K562 (cell line): Measurements from ENCODE around the gene TOM1L1. TPM values are rescaled to one million over a fixed set of nuclear protein-coding genes. Genes with fewer than 3 reads are reported as not detected.

Experiments used
- BCOR ChIP-seq: fragments of 450-650 bp; IDR thresholded peaks from 2 replicates; pipeline ENCODE4 v1.6.1; 2016
- CCNT2 ChIP-seq: IDR thresholded peaks from 2 replicates; pipeline ENCODE4 v1.6.1; 2011; ENCODE audit warnings: borderline replicate concordance, low read depth, mild to moderate bottlenecking, moderate library complexity, mixed read lengths, low read length; ENCODE audit not compliant: insufficient read length; ENCODE audit errors: extremely low read depth
- CTCF ChIP-seq, 3 experiments: IDR thresholded peaks in 2 of 3; conservative IDR thresholded peaks in 1 of 3; 2 replicates each; pipeline ENCODE4 v1.5.1; 2011 to 2012; ENCODE audit warnings: low read length in 3 of 3, mild to moderate bottlenecking in 3 of 3, control low read depth in 2 of 3, improper control_type of control experiment in 1 of 3, inconsistent platforms in 1 of 3, low read depth in 1 of 3, mixed read lengths in 1 of 3, moderate library complexity in 1 of 3; ENCODE audit not compliant: insufficient read depth in 2 of 3
- HNRNPLL ChIP-seq: fragments of 200-400 bp; formaldehyde crosslinking; IDR thresholded peaks from 2 replicates; pipeline ENCODE4 v1.6.1; 2017; ENCODE audit warnings: low read length, low read depth, mild to moderate bottlenecking; ENCODE audit not compliant: poor library complexity, severe bottlenecking
- POLR2A ChIP-seq: fragments of 450-650 bp; conservative IDR thresholded peaks from 2 replicates; pipeline ENCODE4 v1.6.1; 2016
- RB1 ChIP-seq: fragments of 450-650 bp; IDR thresholded peaks from 2 replicates; pipeline ENCODE4 v1.6.1; 2017; ENCODE audit warnings: low read depth, mild to moderate bottlenecking
- SAFB ChIP-seq: fragments of 200-400 bp; formaldehyde crosslinking; IDR thresholded peaks from 2 replicates; pipeline ENCODE4 v1.6.1; 2017; ENCODE audit warnings: low read depth, low read length, borderline replicate concordance
- SMARCA4 ChIP-seq: fragments of 450-650 bp; IDR thresholded peaks from 2 replicates; pipeline ENCODE4 v1.6.1; 2016
- ZFP30 ChIP-seq: fragments of 250-450 bp; sonication (Bioruptor Pico); IDR thresholded peaks from 2 replicates; pipeline ENCODE4 v1.8.0; 2022; ENCODE audit warnings: moderate library complexity, mild to moderate bottlenecking, inconsistent platforms, borderline replicate concordance
- ZNF146 ChIP-seq: IDR thresholded peaks from one replicate; pipeline ENCODE4 v1.6.1; 2018; ENCODE audit warnings: missing compliant biosample characterization; ENCODE audit not compliant: unreplicated experiment
- ZNF23 ChIP-seq: fragments of 250-450 bp; sonication (Bioruptor Pico); IDR thresholded peaks from 2 replicates; pipeline ENCODE4 v1.4.0; 2020; ENCODE audit warnings: mild to moderate bottlenecking
- ZNF512 ChIP-seq: IDR thresholded peaks from 2 replicates; pipeline ENCODE4 v1.6.1; 2016; ENCODE audit warnings: missing genetic modification characterization, missing compliant biosample characterization
- ZNF644 ChIP-seq: fragments of 200-800 bp; sonication (Bioruptor generic); IDR thresholded peaks from 2 replicates; pipeline ENCODE4 v1.6.1; 2016; ENCODE audit warnings: low read depth, missing genetic modification characterization, missing compliant biosample characterization
- ZNF699 ChIP-seq: fragments of 250-450 bp; sonication (Bioruptor Pico); IDR thresholded peaks from 2 replicates; pipeline ENCODE4 v1.8.0; 2021; ENCODE audit warnings: mild to moderate bottlenecking, moderate library complexity; ENCODE audit not compliant: insufficient replicate concordance
- polyA plus RNA-seq, 8 experiments: library from polyadenylated mRNA; depleted of rRNA in 4 of 8; stranded (reverse) in 5 of 8; unstranded in 3 of 8; fragments of >200 nt; fragmentation: Nextera tagmentation in 2 of 8; fragmentation: Illumina TruSeq in 1 of 8; extraction: Ambion mirVana in 2 of 8; extraction: Trizol in 1 of 8; gene quantifications; 2 replicates each; pipeline versions ENCODE4 v1.2.1 to v1.2.3, GENCODE V29; 2011 to 2014; ENCODE audit warnings: inconsistent platforms in 1 of 8, missing spikeins in 1 of 8
- total RNA-seq, 7 experiments: library from RNA; depleted of rRNA in 6 of 7; stranded (reverse); fragments of >200 nt in 6 of 7; fragmentation: Illumina TruSeq in 2 of 7; extraction: Trizol in 2 of 7; gene quantifications; 2 replicates each; pipeline versions ENCODE4 v1.2.1 to v1.2.3, GENCODE V29; 2011 to 2021; ENCODE audit warnings: low replicate concordance in 1 of 7
- TF ChIP-seq, protein P1 (sequence below): fragments of 250-450 bp; sonication (Bioruptor Pico); IDR thresholded peaks from 2 replicates; pipeline ENCODE4 v1.5.0; 2020; ENCODE audit warnings: mild to moderate bottlenecking
- TF ChIP-seq, protein P2 (sequence below): sonication (generic); formaldehyde crosslinking; IDR thresholded peaks from 2 replicates; pipeline ENCODE4 v1.8.0; 2022; ENCODE audit warnings: mild to moderate bottlenecking, missing genetic modification reagents
- TF ChIP-seq, protein P3 (sequence below): sonication (generic); formaldehyde crosslinking; IDR thresholded peaks from 2 replicates; pipeline ENCODE4 v1.8.0; 2022; ENCODE audit warnings: missing genetic modification reagents, mild to moderate bottlenecking, moderate library complexity, borderline replicate concordance

TOM1L1 gene
- total and polyA plus RNA-seq, 9 of the 15 experiments (the other 6 are each of a cell fraction or from before 2014, with no cell fraction given): 21.3 to 74.3 (median 31.0) TPM

GRCh38 chr17:54900457-54901229 lies at the start of gene TOM1L1 (continued):
- TF ChIP-seq CCNT2 (peak; percentile 23), SMARCA4 (0 out of 2 replicates have a peak, but pooled peaks have one; percentile 17), ZFP30 (no peak), ZNF512 (tag) (no peak), ZNF146 (CRISPR knock-in tag) (no peak), CTCF (IDR thresholded peaks at IDR 0.05 in 2 of 3, conservative IDR thresholded peaks at IDR 0.05 in 1 of 3; ENCODE audit: insufficient read depth in 2 of 3, low read depth in 1 of 3, low read length in 3 of 3) (peak in 2 of 3 experiments; percentile 26 to 57; a peak in 3 of 6 replicates), ZNF699 (CRISPR knock-in tag) (no peak), SAFB (no peak), BCOR (peak; percentile 49; the same call in 1 of the 2 replicates), ZNF644 (no peak), ZNF23 (CRISPR knock-in tag) (no peak), HNRNPLL (peak; percentile 71), POLR2A (peak; percentile 68), RB1 (peak; percentile 63; the same call in 1 of the 2 replicates)
- TF ChIP-seq, protein P1, sequence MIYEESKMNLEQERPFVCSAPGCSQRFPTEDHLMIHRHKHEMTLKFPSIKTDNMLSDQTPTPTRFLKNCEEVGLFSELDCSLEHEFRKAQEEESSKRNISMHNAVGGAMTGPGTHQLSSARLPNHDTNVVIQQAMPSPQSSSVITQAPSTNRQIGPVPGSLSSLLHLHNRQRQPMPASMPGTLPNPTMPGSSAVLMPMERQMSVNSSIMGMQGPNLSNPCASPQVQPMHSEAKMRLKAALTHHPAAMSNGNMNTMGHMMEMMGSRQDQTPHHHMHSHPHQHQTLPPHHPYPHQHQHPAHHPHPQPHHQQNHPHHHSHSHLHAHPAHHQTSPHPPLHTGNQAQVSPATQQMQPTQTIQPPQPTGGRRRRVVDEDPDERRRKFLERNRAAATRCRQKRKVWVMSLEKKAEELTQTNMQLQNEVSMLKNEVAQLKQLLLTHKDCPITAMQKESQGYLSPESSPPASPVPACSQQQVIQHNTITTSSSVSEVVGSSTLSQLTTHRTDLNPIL (CRISPR knock-in tag): no peak
- TF ChIP-seq, protein P2, sequence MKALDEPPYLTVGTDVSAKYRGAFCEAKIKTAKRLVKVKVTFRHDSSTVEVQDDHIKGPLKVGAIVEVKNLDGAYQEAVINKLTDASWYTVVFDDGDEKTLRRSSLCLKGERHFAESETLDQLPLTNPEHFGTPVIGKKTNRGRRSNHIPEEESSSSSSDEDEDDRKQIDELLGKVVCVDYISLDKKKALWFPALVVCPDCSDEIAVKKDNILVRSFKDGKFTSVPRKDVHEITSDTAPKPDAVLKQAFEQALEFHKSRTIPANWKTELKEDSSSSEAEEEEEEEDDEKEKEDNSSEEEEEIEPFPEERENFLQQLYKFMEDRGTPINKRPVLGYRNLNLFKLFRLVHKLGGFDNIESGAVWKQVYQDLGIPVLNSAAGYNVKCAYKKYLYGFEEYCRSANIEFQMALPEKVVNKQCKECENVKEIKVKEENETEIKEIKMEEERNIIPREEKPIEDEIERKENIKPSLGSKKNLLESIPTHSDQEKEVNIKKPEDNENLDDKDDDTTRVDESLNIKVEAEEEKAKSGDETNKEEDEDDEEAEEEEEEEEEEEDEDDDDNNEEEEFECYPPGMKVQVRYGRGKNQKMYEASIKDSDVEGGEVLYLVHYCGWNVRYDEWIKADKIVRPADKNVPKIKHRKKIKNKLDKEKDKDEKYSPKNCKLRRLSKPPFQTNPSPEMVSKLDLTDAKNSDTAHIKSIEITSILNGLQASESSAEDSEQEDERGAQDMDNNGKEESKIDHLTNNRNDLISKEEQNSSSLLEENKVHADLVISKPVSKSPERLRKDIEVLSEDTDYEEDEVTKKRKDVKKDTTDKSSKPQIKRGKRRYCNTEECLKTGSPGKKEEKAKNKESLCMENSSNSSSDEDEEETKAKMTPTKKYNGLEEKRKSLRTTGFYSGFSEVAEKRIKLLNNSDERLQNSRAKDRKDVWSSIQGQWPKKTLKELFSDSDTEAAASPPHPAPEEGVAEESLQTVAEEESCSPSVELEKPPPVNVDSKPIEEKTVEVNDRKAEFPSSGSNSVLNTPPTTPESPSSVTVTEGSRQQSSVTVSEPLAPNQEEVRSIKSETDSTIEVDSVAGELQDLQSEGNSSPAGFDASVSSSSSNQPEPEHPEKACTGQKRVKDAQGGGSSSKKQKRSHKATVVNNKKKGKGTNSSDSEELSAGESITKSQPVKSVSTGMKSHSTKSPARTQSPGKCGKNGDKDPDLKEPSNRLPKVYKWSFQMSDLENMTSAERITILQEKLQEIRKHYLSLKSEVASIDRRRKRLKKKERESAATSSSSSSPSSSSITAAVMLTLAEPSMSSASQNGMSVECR: peak; percentile 26; the same call in 1 of the 2 replicates
- TF ChIP-seq, protein P3, sequence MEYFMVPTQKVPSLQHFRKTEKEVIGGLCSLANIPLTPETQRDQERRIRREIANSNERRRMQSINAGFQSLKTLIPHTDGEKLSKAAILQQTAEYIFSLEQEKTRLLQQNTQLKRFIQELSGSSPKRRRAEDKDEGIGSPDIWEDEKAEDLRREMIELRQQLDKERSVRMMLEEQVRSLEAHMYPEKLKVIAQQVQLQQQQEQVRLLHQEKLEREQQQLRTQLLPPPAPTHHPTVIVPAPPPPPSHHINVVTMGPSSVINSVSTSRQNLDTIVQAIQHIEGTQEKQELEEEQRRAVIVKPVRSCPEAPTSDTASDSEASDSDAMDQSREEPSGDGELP: peak; percentile 28; the same call in 1 of the 2 replicates
